ENCODE measurements around the gene MIAT.

MIAT gene

GRCh38 chr22:26714971-26715370, 57.6 kb downstream of the MIAT start:
- Histone ChIP-seq H3K9me3 (ENCODE audit: insufficient read depth, low read length) (no peaks in the 10 kb centered on the region), H3K27ac (ENCODE audit: low read depth, low read length) (no peak overlapping the region), H3K27me3 (ENCODE audit: low read length) (no peaks in the 10 kb centered on the region), H3K9me2 (replicated peaks; ENCODE audit: insufficient read depth, low read length) (no peaks in the 10 kb centered on the region), H3K4me3 (ENCODE audit: insufficient read depth, low read length, poor library complexity, severe bottlenecking) (no peak overlapping the region), H3K4me2 (ENCODE audit: low read depth, low read length, poor library complexity, severe bottlenecking) (no peak overlapping the region), H3K79me2 (ENCODE audit: insufficient read depth, low read length) (no peaks in the 10 kb centered on the region), H3K9ac (ENCODE audit: low read length) (no peak overlapping the region), H4K20me1 (ENCODE audit: low read depth, low read length) (no peaks in the 10 kb centered on the region), H2AFZ (ENCODE audit: low read depth, low read length, severe bottlenecking) (no peak overlapping the region), H3K36me3 (ENCODE audit: low read length) (no peaks in the 10 kb centered on the region), H3F3A (ENCODE audit: insufficient read depth) (no peaks in the 10 kb centered on the region)
- no peak for TF ChIP-seq EZH2phosphoT487 (conservative IDR thresholded peaks at IDR 0.05; ENCODE audit: low read length)
- TF ChIP-seq, protein P1, sequence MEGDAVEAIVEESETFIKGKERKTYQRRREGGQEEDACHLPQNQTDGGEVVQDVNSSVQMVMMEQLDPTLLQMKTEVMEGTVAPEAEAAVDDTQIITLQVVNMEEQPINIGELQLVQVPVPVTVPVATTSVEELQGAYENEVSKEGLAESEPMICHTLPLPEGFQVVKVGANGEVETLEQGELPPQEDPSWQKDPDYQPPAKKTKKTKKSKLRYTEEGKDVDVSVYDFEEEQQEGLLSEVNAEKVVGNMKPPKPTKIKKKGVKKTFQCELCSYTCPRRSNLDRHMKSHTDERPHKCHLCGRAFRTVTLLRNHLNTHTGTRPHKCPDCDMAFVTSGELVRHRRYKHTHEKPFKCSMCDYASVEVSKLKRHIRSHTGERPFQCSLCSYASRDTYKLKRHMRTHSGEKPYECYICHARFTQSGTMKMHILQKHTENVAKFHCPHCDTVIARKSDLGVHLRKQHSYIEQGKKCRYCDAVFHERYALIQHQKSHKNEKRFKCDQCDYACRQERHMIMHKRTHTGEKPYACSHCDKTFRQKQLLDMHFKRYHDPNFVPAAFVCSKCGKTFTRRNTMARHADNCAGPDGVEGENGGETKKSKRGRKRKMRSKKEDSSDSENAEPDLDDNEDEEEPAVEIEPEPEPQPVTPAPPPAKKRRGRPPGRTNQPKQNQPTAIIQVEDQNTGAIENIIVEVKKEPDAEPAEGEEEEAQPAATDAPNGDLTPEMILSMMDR (IDR thresholded peaks at IDR 0.05; ENCODE audit: insufficient read depth, low read length, poor library complexity, severe bottlenecking), result no peak

GRCh38 chr22:26715392-26715936, 58.1 kb downstream of the MIAT start:
- Histone ChIP-seq H3K4me2 (ENCODE audit: low read depth, low read length, poor library complexity, severe bottlenecking) (no peak overlapping the region), H4K20me1 (ENCODE audit: low read depth, low read length) (no peaks in the 10 kb centered on the region), H3K27me3 (ENCODE audit: low read length) (no peaks in the 10 kb centered on the region), H3K9me2 (replicated peaks; ENCODE audit: insufficient read depth, low read length) (no peaks in the 10 kb centered on the region), H3K9ac (ENCODE audit: low read length) (no peak overlapping the region), H3K9me3 (ENCODE audit: insufficient read depth, low read length) (no peaks in the 10 kb centered on the region), H3K36me3 (ENCODE audit: low read length) (no peaks in the 10 kb centered on the region), H3K79me2 (ENCODE audit: insufficient read depth, low read length) (no peaks in the 10 kb centered on the region), H3K4me3 (ENCODE audit: insufficient read depth, low read length, poor library complexity, severe bottlenecking) (no peak overlapping the region), H3K27ac (ENCODE audit: low read depth, low read length) (no peak overlapping the region), H3F3A (ENCODE audit: insufficient read depth) (no peaks in the 10 kb centered on the region), H2AFZ (ENCODE audit: low read depth, low read length, severe bottlenecking) (no peak overlapping the region)
- no peak for TF ChIP-seq EZH2phosphoT487 (conservative IDR thresholded peaks at IDR 0.05; ENCODE audit: low read length)
- TF ChIP-seq, protein P1 (IDR thresholded peaks at IDR 0.05; ENCODE audit: insufficient read depth, low read length, poor library complexity, severe bottlenecking), result no peak

GRCh38 chr22:26718488-26718887, 61.1 kb downstream of the MIAT start:
- H4K20me1 ChIP-seq (ENCODE audit: low read depth, low read length), result no peaks in the 10 kb centered on the region
- TF ChIP-seq, protein P1 (IDR thresholded peaks at IDR 0.05; ENCODE audit: insufficient read depth, low read length, poor library complexity, severe bottlenecking), result no peak
- TF ChIP-seq EZH2phosphoT487 (conservative IDR thresholded peaks at IDR 0.05; ENCODE audit: low read length), result no peak
- H3K27me3 ChIP-seq (ENCODE audit: low read length), result no peaks in the 10 kb centered on the region
- H3K4me3 ChIP-seq (ENCODE audit: insufficient read depth, low read length, poor library complexity, severe bottlenecking), result no peak overlapping the region
- no peaks in the 10 kb centered on the region for H3K36me3 ChIP-seq (ENCODE audit: low read length)
- H3F3A ChIP-seq (ENCODE audit: insufficient read depth), result no peaks in the 10 kb centered on the region
- H3K9me3 ChIP-seq (ENCODE audit: insufficient read depth, low read length), result no peaks in the 10 kb centered on the region
- no peak overlapping the region for H3K27ac ChIP-seq (ENCODE audit: low read depth, low read length)
- H3K79me2 ChIP-seq (ENCODE audit: insufficient read depth, low read length), result no peaks in the 10 kb centered on the region
- no peaks in the 10 kb centered on the region for H3K9me2 ChIP-seq (replicated peaks; ENCODE audit: insufficient read depth, low read length)
- H2AFZ ChIP-seq (ENCODE audit: low read depth, low read length, severe bottlenecking), result no peak overlapping the region
- H3K4me2 ChIP-seq (ENCODE audit: low read depth, low read length, poor library complexity, severe bottlenecking), result no peak overlapping the region
- no peak overlapping the region for H3K9ac ChIP-seq (ENCODE audit: low read length)
